T-helper 1 cell treated with Interleukin-12 subunit alpha and Interleukin-12 subunit beta and Interleukin-4 antibody, amounts not matched to agents 30 μg/mL and 1 μg/mL, for 36 hours (primary cell): Measurements from ENCODE around the gene ARHGAP33.
A peak's percentile ranks its signal among the peaks of the same experiment; 100 is the strongest.

ENCODE experiments used
- H3K27ac Mint-ChIP-seq: one replicate; pipeline ENCODE4 v1.8.0; 2021; ENCODE audit warnings: mild to moderate bottlenecking, mixed read lengths
- H3K27me3 Mint-ChIP-seq: one replicate; pipeline ENCODE4 v1.8.0; 2021; ENCODE audit warnings: low read depth, mixed read lengths
- H3K36me3 Mint-ChIP-seq: one replicate; pipeline ENCODE4 v1.8.0; 2021; ENCODE audit warnings: low read depth, mixed read lengths
- H3K4me1 Mint-ChIP-seq: one replicate; pipeline ENCODE4 v1.8.0; 2021; ENCODE audit warnings: low read depth, mixed read lengths
- H3K4me3 Mint-ChIP-seq: one replicate; pipeline ENCODE4 v1.8.0; 2021; ENCODE audit warnings: mild to moderate bottlenecking, moderate library complexity, mixed read lengths
- H3K9me3 Mint-ChIP-seq: one replicate; pipeline ENCODE4 v1.8.0; 2021; ENCODE audit warnings: mixed read lengths

ARHGAP33 gene

DNA sequence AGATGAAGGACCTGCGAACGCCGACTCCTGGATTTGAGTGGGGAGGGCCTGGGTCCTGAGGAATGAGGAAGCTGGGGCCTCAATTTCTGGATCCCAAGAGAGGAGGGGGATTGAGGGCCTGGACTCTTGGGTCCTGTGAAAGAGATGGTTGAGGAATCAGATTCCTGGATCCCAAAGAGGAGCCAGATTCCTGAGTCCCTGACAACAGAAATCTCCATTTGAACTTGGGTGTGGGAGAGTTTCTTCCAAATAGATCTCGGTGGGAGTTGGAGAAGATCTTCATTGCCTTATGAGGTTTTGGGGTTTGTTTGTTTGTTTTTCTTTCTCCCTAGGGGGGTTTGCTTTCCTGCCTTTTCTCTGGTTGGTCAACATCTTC is 29.3 kb upstream of the ARHGAP33 start:
- Mint-ChIP-seq H3K4me3 (peak overlapping the region; percentile 92), H3K9me3 (no peaks in the 10 kb centered on the region), H3K27me3 (no peaks in the 10 kb centered on the region), H3K36me3 (peaks cover 12% of the 10 kb centered on the region), H3K27ac (peak overlapping the region; percentile 93), H3K4me1 (peaks cover 36% of the 10 kb centered on the region)

DNA sequence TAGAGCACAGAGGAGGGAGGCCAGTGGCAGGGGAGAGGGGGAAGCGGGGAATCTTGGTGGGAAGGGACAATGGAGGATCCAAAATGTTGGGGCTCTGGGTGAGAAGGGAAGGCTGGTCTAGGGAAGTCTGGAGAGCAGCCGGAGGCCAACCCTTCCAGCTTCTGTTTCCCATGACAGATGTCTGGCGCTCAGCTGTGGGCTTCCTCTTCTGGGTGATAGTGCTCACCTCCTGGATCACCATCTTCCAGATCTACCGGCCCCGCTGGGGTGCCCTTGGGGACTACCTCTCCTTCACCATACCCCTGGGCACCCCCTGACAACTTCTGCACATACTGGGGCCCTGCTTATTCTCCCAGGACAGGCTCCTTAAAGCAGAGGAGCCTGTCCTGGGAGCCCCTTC is 28.8 kb upstream of the ARHGAP33 start:
- Mint-ChIP-seq H3K4me3 (peak overlapping the region; percentile 92), H3K27me3 (no peaks in the 10 kb centered on the region), H3K36me3 (peaks cover 12% of the 10 kb centered on the region), H3K9me3 (no peaks in the 10 kb centered on the region), H3K4me1 (peaks cover 36% of the 10 kb centered on the region), H3K27ac (peak overlapping the region; percentile 93)

DNA sequence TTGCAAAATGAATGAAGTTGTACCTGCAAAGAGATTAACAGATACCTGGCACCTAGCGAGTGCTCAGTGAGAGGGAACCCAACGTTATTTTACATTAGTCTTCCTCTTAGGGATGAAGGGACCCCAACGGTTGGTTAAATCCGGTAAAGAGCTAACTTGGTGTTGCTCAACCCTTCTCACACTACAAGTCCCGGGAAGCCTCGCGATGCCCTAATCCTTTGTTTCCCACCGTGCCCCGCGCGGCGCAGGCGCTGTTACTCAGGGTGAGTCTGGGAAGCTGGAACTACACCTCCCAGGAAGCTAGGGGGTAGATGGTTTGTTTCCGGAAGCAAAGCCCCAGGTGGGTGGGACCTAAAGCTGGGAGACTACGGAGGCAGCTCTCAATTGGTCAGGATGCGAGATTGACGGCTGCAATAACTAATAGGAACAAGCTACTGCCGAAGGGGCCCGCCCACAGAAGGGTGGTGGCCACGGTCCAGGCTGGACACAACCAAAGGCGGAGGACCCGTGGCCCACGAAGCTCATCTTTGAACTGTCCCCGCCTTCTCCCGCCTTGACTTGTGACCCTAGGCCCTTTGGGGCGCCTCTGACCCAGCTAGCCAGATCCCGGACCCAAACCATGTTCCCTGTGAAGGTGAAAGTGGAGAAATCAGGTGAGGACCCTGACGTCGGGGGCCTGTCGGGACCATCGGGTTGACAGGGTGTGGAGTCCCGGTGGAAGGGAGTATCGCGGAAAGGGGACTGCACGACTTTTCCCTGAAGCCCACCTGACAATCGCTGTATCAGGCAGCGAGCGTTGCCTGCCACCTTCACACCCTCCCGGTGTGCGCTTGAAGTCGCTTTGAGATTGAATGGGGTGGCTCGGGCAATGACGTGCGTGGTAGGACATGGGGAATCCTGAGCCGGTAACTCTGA is 27.0 kb upstream of the ARHGAP33 start, which contains the start of gene LIN37:
TSS of gene LIN37 (plus strand) at position 471 of the 915 bp plus-strand sequence. CDS start at position 620, 149 bp downstream.
- Mint-ChIP-seq H3K27ac (peak within 1 kb of the TSS; percentile 93), H3K36me3 (peaks cover 9% of the 10 kb centered on the region), H3K9me3 (no peaks in the 10 kb centered on the region), H3K27me3 (no peaks in the 10 kb centered on the region), H3K4me1 (peaks cover 26% of the 10 kb centered on the region), H3K4me3 (peak within 1 kb of the TSS; percentile 96)

DNA sequence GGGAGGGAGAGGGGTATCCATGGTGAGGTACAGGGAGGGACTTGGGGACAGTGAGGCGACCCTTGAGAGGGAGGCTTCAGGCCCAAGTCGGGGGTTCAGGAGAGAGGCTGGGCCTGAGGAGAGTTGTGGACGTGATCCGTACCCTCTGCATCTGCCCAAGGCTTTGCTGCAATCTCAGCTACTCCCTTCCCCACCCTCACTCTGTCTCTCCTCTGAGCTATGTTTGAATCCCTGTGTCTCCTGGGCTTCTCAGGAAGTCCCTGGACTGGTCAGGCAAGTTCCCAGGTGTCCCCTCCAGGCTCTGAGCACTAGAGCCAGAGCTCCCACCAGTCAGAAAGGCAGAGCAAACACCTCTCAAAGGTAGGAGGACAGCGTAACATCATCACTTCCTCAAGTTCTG is 25.2 kb upstream of the ARHGAP33 start:
- peaks cover 19% of the 10 kb centered on the region for H3K36me3 Mint-ChIP-seq
- peaks cover 27% of the 10 kb centered on the region for H3K4me1 Mint-ChIP-seq
- H3K27ac Mint-ChIP-seq = no peak overlapping the region
- H3K9me3 Mint-ChIP-seq = no peaks in the 10 kb centered on the region
- no peaks in the 10 kb centered on the region for H3K27me3 Mint-ChIP-seq
- H3K4me3 Mint-ChIP-seq = peak overlapping the region; percentile 32

DNA sequence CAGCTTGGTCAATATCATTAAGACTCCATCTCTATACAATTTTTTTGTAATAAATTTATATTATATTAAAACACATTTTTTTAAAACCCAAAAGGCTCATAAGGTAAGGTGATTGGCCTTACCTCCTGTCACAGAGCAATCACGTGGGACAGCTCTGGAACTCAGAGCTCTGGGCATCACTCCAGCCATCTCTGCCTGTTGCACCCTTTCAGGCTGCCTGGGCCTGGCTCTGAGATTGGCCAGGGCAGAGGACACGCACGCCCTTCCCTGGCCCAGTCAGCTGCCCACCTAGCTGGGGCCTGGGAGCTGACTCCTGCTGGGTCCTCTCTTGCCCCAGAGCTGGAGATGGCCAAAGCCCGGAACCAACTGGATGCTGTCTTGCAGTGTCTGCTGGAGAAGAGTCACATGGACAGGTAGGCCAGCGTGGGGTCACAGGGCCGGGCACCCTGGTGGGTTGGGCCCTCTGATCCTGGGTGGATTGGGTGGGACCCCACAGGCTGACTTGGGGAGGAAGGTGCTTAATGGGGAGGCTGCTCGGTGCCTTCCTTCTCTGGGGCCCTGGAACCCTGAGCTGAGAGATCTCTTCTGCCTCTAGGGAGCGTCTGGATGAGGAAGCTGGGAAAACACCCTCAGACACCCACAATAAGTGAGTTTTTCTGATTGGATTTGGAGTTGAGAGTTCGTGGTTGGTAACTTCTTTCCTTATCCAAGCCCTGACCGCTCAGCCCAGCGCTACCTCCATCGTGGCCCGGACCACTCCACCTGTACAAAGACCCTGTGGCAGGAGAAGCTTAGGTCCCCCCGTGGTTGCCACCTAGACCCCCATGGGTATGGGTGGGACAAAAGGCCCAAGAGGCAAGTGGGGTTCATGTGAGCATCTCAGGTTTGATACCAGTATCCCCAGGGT is 23.3 kb upstream of the ARHGAP33 start:
- no peak overlapping the region for H3K4me3 Mint-ChIP-seq
- peaks cover 21% of the 10 kb centered on the region for H3K36me3 Mint-ChIP-seq
- no peaks in the 10 kb centered on the region for H3K9me3 Mint-ChIP-seq
- peaks cover 32% of the 10 kb centered on the region for H3K4me1 Mint-ChIP-seq
- no peak overlapping the region for H3K27ac Mint-ChIP-seq
- H3K27me3 Mint-ChIP-seq = no peaks in the 10 kb centered on the region

DNA sequence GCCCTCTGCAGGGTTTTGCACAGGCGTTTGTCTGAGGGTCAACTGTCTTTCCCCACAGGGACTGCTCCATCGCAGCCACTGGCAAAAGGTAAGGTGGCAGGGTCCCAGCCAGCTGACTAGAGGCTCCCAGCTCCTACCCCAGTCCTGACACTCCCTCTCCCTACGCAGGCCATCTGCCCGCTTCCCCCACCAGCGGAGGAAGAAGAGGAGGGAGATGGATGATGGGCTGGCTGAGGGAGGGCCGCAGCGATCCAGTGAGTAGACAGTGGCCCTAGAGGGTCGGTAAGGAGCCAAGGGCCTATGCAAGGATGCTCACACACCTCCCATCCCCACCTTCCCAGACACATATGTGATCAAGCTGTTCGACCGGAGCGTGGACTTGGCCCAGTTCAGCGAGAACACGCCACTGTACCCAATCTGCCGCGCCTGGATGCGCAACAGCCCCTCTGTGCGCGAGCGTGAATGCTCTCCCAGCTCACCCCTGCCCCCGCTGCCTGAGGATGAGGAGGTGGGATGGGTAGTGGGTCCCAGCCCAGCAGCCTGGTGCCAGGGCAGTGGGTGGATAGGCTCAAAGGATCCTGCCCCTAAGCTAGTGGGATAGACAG is 22.5 kb upstream of the ARHGAP33 start:
- H3K27me3 Mint-ChIP-seq = no peaks in the 10 kb centered on the region

DNA sequence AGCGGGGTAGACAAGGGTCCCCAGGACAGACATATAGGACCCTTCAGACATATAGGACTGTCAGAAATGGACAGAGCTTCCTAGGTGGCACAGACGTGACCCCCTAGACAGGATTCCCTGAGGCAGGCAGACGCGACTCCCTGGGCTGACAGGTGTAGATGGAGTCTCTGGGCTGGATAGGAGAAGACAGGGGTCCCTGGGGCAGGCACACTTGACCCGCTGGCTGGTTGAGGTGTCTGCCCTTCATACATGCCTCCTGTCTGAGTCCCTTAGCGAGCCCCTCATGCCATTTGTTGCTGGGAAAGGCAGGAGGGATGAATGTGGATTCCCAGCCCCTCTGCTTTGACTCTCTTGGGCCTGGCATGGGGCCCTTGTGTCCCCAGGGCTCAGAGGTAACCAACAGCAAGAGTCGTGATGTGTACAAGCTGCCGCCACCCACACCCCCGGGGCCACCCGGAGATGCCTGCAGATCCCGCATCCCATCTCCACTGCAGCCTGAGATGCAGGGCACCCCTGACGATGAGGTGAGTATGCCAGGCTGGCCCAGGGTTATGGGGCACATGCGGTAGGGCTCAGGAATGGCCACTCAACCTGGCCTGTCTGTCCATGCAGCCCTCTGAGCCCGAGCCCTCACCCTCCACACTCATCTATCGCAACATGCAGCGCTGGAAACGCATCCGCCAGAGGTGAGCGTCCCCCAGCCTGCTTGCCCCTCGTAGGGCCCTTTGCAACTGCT is 21.6 kb upstream of the ARHGAP33 start:
- Mint-ChIP-seq H3K4me1 (peaks cover 26% of the 10 kb centered on the region), H3K4me3 (no peak overlapping the region)

More for the DNA sequence above, 22.5 kb upstream of the ARHGAP33 start:
- Mint-ChIP-seq H3K4me3 (no peak overlapping the region), H3K27ac (no peak overlapping the region), H3K36me3 (peaks cover 21% of the 10 kb centered on the region), H3K4me1 (peaks cover 30% of the 10 kb centered on the region), H3K9me3 (no peaks in the 10 kb centered on the region)

DNA sequence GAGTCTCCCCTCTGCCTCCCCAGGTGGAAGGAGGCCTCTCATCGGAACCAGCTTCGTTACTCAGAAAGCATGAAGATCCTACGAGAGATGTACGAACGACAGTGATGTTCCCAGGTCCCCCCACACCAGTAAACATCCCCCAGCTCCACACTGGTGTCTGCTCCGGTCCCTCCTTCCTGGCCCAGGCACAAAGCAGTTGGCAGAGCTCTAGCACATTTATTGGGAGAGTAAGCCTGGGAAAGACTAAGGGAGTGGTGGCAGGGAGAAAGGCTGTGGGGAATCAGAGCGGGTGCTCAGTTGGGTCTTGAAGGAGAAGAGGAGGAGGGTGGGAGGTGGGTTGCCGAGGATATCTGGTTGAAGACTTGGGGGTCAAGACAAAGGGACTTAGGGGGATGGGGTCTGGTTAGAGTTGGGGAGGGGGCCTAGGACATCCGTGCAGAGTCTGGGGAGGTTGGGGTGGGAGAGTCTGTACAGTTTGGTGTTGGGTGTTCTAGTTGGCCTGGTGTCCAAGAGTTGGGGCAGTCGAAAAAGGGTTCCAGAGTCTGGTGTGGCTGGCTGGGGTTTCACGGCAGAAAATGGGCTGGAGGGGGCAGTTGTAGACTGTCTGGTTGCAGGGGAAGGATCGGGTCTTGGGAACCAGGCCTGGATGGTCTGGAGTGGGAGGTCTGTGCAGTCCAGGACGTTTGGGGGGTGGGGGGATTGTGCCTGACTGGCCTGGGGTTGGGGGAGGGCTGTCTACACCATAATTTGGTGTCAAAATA is 20.8 kb upstream of the ARHGAP33 start:
- H3K36me3 Mint-ChIP-seq = peaks cover 22% of the 10 kb centered on the region
- H3K4me1 Mint-ChIP-seq = peaks cover 28% of the 10 kb centered on the region
- H3K4me3 Mint-ChIP-seq = peak overlapping the region; percentile 28
- no peaks in the 10 kb centered on the region for H3K27me3 Mint-ChIP-seq
- H3K27ac Mint-ChIP-seq = no peak overlapping the region
- H3K9me3 Mint-ChIP-seq = no peaks in the 10 kb centered on the region

More for the DNA sequence above, 21.6 kb upstream of the ARHGAP33 start:
- Mint-ChIP-seq H3K9me3 (no peaks in the 10 kb centered on the region), H3K36me3 (peaks cover 22% of the 10 kb centered on the region), H3K27me3 (no peaks in the 10 kb centered on the region), H3K27ac (no peak overlapping the region)

DNA sequence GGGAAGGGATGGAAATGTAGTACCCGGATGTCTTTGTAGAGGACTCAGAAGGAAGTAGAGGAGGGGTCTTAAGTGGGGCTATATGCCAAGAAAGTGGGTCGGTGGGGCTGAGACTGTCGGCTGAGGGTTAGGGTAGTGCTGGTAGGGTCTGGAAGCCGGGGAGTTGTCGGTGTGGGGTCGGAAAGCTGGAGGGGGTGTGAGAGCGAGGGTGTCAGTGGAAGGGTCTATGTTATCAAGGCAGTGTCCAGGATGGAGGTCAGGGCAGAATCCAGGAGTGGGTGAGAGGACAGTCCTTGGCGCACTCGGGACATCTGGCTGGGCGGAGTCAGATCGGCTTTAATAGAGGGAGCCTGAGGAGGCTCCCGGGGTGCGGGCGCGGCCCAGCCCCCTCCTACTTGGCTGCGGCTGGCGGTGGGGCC is 20.2 kb upstream of the ARHGAP33 start:
- Mint-ChIP-seq H3K36me3 (peaks cover 22% of the 10 kb centered on the region), H3K4me1 (peaks cover 24% of the 10 kb centered on the region), H3K27me3 (no peaks in the 10 kb centered on the region), H3K9me3 (no peaks in the 10 kb centered on the region), H3K4me3 (peak overlapping the region; percentile 57), H3K27ac (no peak overlapping the region)

DNA sequence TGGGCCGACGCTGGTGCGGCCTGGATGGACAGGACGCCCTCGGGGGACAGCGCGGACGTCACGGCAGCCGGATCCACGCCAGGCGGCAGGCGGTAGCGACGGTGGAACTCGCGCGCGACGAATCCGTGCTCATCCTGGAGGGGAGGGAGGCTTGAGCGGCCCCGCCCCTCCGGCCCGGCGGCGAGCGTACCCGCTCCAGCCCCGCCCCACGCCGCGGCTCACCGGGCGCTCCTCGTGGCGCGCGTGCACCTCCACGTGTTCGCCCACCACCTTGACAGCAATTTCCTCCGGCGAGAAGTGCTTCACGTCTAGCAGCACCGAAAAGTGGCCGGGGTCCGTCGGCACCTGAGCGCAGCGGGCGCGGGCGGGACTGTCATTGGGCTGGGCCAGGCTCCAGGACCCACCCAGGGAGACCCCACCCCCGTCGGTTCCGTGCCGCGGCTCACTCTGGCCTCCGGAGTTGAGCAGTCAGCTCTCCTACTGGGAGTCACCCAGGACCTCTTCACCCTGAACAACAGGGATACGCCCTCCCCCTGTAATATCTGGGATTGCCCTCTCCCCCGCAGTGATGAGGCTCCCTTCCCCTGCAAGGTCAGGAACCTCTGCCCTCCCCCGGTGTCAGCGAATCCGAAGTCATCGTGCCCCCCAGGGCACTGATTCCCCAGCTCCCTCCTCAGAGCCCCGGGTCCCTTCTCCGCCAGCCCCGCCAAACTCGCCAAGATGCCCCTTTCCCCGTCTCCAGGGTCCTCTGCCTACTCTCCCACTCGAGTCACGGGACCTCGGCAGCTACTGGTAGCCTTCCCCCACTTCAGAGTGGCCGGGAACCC is 19.6 kb upstream of the ARHGAP33 start:
- Mint-ChIP-seq H3K27ac (peak overlapping the region; percentile 62), H3K4me3 (peak overlapping the region; percentile 29), H3K4me1 (peaks cover 24% of the 10 kb centered on the region), H3K27me3 (no peaks in the 10 kb centered on the region), H3K9me3 (no peaks in the 10 kb centered on the region), H3K36me3 (peaks cover 22% of the 10 kb centered on the region)

DNA sequence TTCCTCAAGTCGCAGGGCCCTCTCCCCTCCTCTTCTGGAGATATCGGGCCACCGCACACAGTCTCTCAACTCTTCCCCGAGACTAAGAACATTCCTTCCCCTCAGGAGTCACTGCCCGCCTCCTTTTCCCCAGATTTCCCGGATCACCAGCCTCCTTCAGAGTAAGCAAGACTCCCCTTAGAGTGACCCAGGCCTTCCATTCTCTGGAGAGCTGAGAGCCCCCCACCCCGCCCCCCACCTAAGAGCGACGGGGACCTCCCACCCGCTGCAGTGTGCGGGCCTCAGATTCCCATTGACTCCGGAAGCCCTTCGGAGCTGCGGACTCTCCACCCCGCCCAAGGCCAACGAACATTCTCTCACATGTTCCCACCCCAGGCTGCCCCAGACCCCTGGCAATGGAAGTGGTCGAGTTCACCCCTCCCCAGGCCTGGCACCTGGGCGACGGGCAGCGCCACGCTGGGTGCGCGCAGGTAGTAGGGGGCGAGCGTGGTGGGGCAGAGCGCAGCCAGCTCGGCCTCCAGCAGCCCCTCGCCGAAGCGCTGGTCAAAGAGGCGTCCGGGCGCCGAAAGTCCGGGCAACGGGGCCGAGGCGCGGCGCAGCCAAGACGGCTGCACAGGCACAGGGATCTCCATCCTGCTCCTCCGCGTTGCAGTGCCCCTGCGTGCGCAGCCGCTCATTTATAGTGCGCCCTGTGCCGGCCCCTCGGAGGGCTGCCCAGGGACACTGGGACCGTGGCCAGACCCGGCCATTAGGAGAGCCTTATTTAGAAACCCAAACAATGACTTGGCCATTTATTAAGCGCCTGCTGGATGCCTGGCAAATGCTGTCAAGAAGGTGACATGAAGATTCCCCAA is 18.8 kb upstream of the ARHGAP33 start, which contains the start of gene HSPB6:
TSS of gene HSPB6 (minus strand) at position 653 of the 854 bp plus-strand sequence. CDS start at position 632, 21 bp downstream.
- H3K4me1 Mint-ChIP-seq = peaks cover 24% of the 10 kb centered on the region
- peaks cover 24% of the 10 kb centered on the region for H3K36me3 Mint-ChIP-seq
- peak within 1 kb of the TSS; percentile 93 for H3K27ac Mint-ChIP-seq
- H3K27me3 Mint-ChIP-seq = no peaks in the 10 kb centered on the region
- no peaks in the 10 kb centered on the region for H3K9me3 Mint-ChIP-seq
- H3K4me3 Mint-ChIP-seq = peak within 1 kb of the TSS; percentile 97
